H1 (cell line): ENCODE data around the gene ELAVL2. TPM values are rescaled to one million over a fixed set of nuclear protein-coding genes. Genes with fewer than 3 reads are reported as not detected.

Experiments used
- CTCF ChIA-PET: fragments of 300-600 bp; sonication (Branson Sonifier 250); formaldehyde crosslinking; loops from one replicate; lab custom pipeline; 2021; ENCODE audit not compliant: partially characterized antibody; lab: Charles Lee
- POLR2A ChIA-PET: fragments of 300-600 bp; sonication (Branson Sonifier 250); formaldehyde crosslinking; loops from one replicate; lab custom pipeline; 2021; ENCODE audit warnings: inconsistent platforms; ENCODE audit not compliant: partially characterized antibody; lab: Charles Lee
- DNase-seq, 2 experiments: peaks; one replicate each; pipeline versions ENCODE4 v3.0.0 to v3.0.0-alpha.2; 2010 to 2022; ENCODE audit warnings: low spot score in 2 of 2, low read depth in 1 of 2, mixed read lengths in 1 of 2
- FAIRE-seq: peaks from 2 replicates; lab custom pipeline; 2011; peaks lifted over from hg19 to GRCh38; lab: Jason Lieb, UNC
- H2AFZ ChIP-seq: 2 replicates; pipeline ENCODE4 v1.8.1; 2012; ENCODE audit warnings: low read length, inconsistent platforms
- H2AK5ac ChIP-seq: 2 replicates; pipeline ENCODE4 v1.6.1; 2013; ENCODE audit warnings: low read depth, low read length
- H2BK120ac ChIP-seq: replicated peaks from 2 replicates; pipeline ENCODE3; 2013; ENCODE audit warnings: low read depth, low read length, inconsistent platforms
- H2BK12ac ChIP-seq: 2 replicates; pipeline ENCODE4 v1.6.1; 2013; ENCODE audit warnings: low read depth, low read length
- H2BK15ac ChIP-seq: 2 replicates; pipeline ENCODE4 v1.6.1; 2013; ENCODE audit warnings: low read length
- H2BK20ac ChIP-seq: 2 replicates; pipeline ENCODE4 v1.6.1; 2013; ENCODE audit warnings: low read length
- H2BK5ac ChIP-seq: 2 replicates; pipeline ENCODE4 v1.6.1; 2013; ENCODE audit warnings: low read depth, low read length
- H3K14ac ChIP-seq: 2 replicates; pipeline ENCODE4 v1.6.1; 2013; ENCODE audit warnings: inconsistent platforms; ENCODE audit not compliant: insufficient read length
- H3K18ac ChIP-seq: 2 replicates; pipeline ENCODE4 v1.6.1; 2013; ENCODE audit warnings: low read length; ENCODE audit errors: extremely low read depth
- H3K23ac ChIP-seq: 2 replicates; pipeline ENCODE4 v1.6.1; 2013; ENCODE audit warnings: inconsistent platforms; ENCODE audit not compliant: insufficient read length
- H3K23me2 ChIP-seq: 2 replicates; pipeline ENCODE4 v1.6.1; 2013; ENCODE audit warnings: low read depth, low read length
- H3K27ac ChIP-seq: 2 replicates; pipeline ENCODE4 v1.6.1; 2011; ENCODE audit warnings: low read depth, low read length, inconsistent platforms
- H3K27me3 ChIP-seq, 4 experiments: replicated peaks in 1 of 4; 1 replicate in 1 of 4; 2 replicates in 3 of 4; pipeline versions ENCODE4 v1.6.1 to v1.8.1; 2011 to 2013; ENCODE audit warnings: low read length in 3 of 4, mild to moderate bottlenecking in 3 of 4, inconsistent platforms in 2 of 4, mixed read lengths in 2 of 4, moderate library complexity in 1 of 4; ENCODE audit not compliant: control insufficient read depth in 3 of 4, insufficient read depth in 3 of 4; ENCODE audit errors: extremely low read depth in 1 of 4
- H3K36me3 ChIP-seq, 4 experiments: 2 replicates each; pipeline versions ENCODE4 v1.6.1 to v1.8.1; 2011 to 2013; ENCODE audit warnings: mild to moderate bottlenecking in 4 of 4, low read length in 3 of 4, moderate library complexity in 2 of 4, control low read depth in 1 of 4, inconsistent platforms in 1 of 4; ENCODE audit not compliant: insufficient read depth in 4 of 4, control insufficient read depth in 2 of 4
- H3K4ac ChIP-seq: replicated peaks from 2 replicates; pipeline ENCODE3; 2013; ENCODE audit warnings: low read length, low read depth, mixed read lengths, inconsistent platforms; ENCODE audit not compliant: insufficient read length
- H3K4me1 ChIP-seq, 4 experiments: replicated peaks in 1 of 4; 1 replicate in 1 of 4; 2 replicates in 3 of 4; pipeline versions ENCODE4 v1.6.1 to v1.8.1; 2011 to 2013; ENCODE audit warnings: low read length in 3 of 4, inconsistent platforms in 2 of 4, mixed read lengths in 1 of 4; ENCODE audit not compliant: insufficient read depth in 4 of 4, control insufficient read depth in 3 of 4
- H3K4me2 ChIP-seq, 2 experiments: 2 replicates each; pipeline versions ENCODE4 v1.6.1 to v1.8.1; 2011 to 2013; ENCODE audit warnings: low read depth in 2 of 2, low read length in 2 of 2, control low read depth in 1 of 2, inconsistent platforms in 1 of 2, mild to moderate bottlenecking in 1 of 2; ENCODE audit not compliant: insufficient read depth in 1 of 2
- H3K4me3 ChIP-seq, 4 experiments: fragments of 200-600, 300-600 bp in 1 of 4; sonication (generic), shearing (Covaris generic), sonication (Bioruptor Twin) in 1 of 4; 2 replicates each; pipeline versions ENCODE4 v1.5.1 to v1.8.1; 2011 to 2016; ENCODE audit warnings: low read length in 4 of 4, low read depth in 3 of 4, control low read depth in 2 of 4, inconsistent platforms in 2 of 4, mild to moderate bottlenecking in 2 of 4, mixed read lengths in 1 of 4, moderate library complexity in 1 of 4; ENCODE audit not compliant: insufficient read depth in 2 of 4; ENCODE audit errors: extremely low read depth in 1 of 4
- H3K56ac ChIP-seq: replicated peaks from 2 replicates; pipeline ENCODE3; 2013; ENCODE audit warnings: low read depth, mild to moderate bottlenecking, mixed read lengths, low read length, inconsistent platforms; ENCODE audit not compliant: insufficient read length
- H3K79me1 ChIP-seq: 2 replicates; pipeline ENCODE4 v1.6.1; 2013; ENCODE audit warnings: low read depth, low read length, control low read depth
- H3K79me2 ChIP-seq, 2 experiments: 2 replicates each; pipeline versions ENCODE4 v1.6.1 to v1.8.1; 2012 to 2013; ENCODE audit warnings: low read length in 2 of 2, mild to moderate bottlenecking in 2 of 2, inconsistent platforms in 1 of 2; ENCODE audit not compliant: insufficient read depth in 2 of 2, control insufficient read depth in 1 of 2
- H3K9ac ChIP-seq, 4 experiments: replicated peaks in 1 of 4; 1 replicate in 1 of 4; 2 replicates in 3 of 4; pipeline versions ENCODE4 v1.6.1 to v1.8.1; 2011 to 2013; ENCODE audit warnings: low read depth in 3 of 4, low read length in 3 of 4, control low read depth in 2 of 4, mild to moderate bottlenecking in 2 of 4, moderate library complexity in 2 of 4, inconsistent platforms in 1 of 4; ENCODE audit errors: extremely low read depth in 1 of 4
- H3K9me3 ChIP-seq, 2 experiments: 2 replicates each; pipeline versions ENCODE4 v1.6.1 to v1.8.1; 2012 to 2013; ENCODE audit warnings: mild to moderate bottlenecking in 2 of 2, moderate library complexity in 2 of 2, control low read depth in 1 of 2, inconsistent platforms in 1 of 2, low read depth in 1 of 2, low read length in 1 of 2, mixed read lengths in 1 of 2; ENCODE audit not compliant: insufficient read depth in 2 of 2
- H4K20me1 ChIP-seq, 2 experiments: replicated peaks in 1 of 2; 2 replicates each; pipeline versions ENCODE3 to v1.8.1; 2011 to 2013; ENCODE audit warnings: inconsistent platforms in 2 of 2, low read length in 2 of 2, mild to moderate bottlenecking in 1 of 2; ENCODE audit not compliant: insufficient read depth in 2 of 2, control insufficient read depth in 1 of 2
- H4K5ac ChIP-seq: 2 replicates; pipeline ENCODE4 v1.6.1; 2013; ENCODE audit warnings: low read length, low read depth, mixed read lengths, inconsistent platforms; ENCODE audit not compliant: insufficient read length
- H4K8ac ChIP-seq: 2 replicates; pipeline ENCODE4 v1.8.0; 2013; ENCODE audit warnings: mild to moderate bottlenecking, moderate library complexity, low read length, inconsistent platforms; ENCODE audit not compliant: insufficient read depth; ENCODE audit errors: extremely low read depth
- H4K91ac ChIP-seq: replicated peaks from 2 replicates; pipeline ENCODE3; 2013; ENCODE audit warnings: low read length, mixed read lengths, inconsistent platforms; ENCODE audit not compliant: insufficient read length
- CTCF ChIP-seq, 3 experiments: IDR thresholded peaks; 1 replicate in 2 of 3; 2 replicates in 1 of 3; pipeline versions ENCODE4 v1.5.1 to v1.6.1; 2011; ENCODE audit warnings: low read length in 3 of 3, mild to moderate bottlenecking in 3 of 3, inconsistent platforms in 2 of 3, low read depth in 1 of 3, moderate library complexity in 1 of 3; ENCODE audit not compliant: insufficient read depth in 1 of 3; ENCODE audit errors: control extremely low read depth in 1 of 3
- E2F6 ChIP-seq: IDR thresholded peaks from 2 replicates; pipeline ENCODE4 v1.6.1; 2012; ENCODE audit warnings: inconsistent platforms
- FOSL1 ChIP-seq: IDR thresholded peaks from 2 replicates; pipeline ENCODE4 v1.6.1; 2011; ENCODE audit warnings: mild to moderate bottlenecking, low read depth, low read length, moderate library complexity; ENCODE audit not compliant: insufficient read depth
- GABPA ChIP-seq: IDR thresholded peaks from 2 replicates; pipeline ENCODE4 v1.6.1; 2011; ENCODE audit warnings: mild to moderate bottlenecking, low read length, moderate library complexity, borderline replicate concordance; ENCODE audit not compliant: insufficient read depth
- JUND ChIP-seq: IDR thresholded peaks from 2 replicates; pipeline ENCODE4 v1.6.1; 2011; ENCODE audit warnings: mild to moderate bottlenecking, improper control_type of control experiment, low read length
- PHF8 ChIP-seq: fragments of 200-600 bp; sonication (generic); conservative IDR thresholded peaks from 2 replicates; pipeline ENCODE4 v1.7.1; 2012; ENCODE audit warnings: low read depth, mild to moderate bottlenecking, inconsistent platforms, low read length, moderate library complexity
- POLR2AphosphoS5 ChIP-seq: IDR thresholded peaks from 2 replicates; pipeline ENCODE4 v1.6.1; 2011; ENCODE audit warnings: low read depth, low read length
- RXRA ChIP-seq: IDR thresholded peaks from 2 replicates; pipeline ENCODE4 v1.6.1; 2011; ENCODE audit warnings: low read depth, mild to moderate bottlenecking, low read length, moderate library complexity; ENCODE audit not compliant: insufficient read depth
- SIN3A ChIP-seq, 2 experiments: IDR thresholded peaks in 1 of 2; conservative IDR thresholded peaks in 1 of 2; 2 replicates each; pipeline ENCODE4 v1.6.1; 2011 to 2012; ENCODE audit warnings: low read length in 2 of 2, improper control_type of control experiment in 1 of 2, low read depth in 1 of 2, mild to moderate bottlenecking in 1 of 2
- SP1 ChIP-seq: IDR thresholded peaks from 2 replicates; pipeline ENCODE4 v1.6.1; 2011; ENCODE audit warnings: low read depth, low read length
- WGBS, 2 experiments: shearing (Covaris generic) in 1 of 2; methylation state at CpG; one replicate each; pipeline versions ENCODE4 v1.1.6 to v1.1.7; 2013 to 2015; ENCODE audit warnings: low lambda C conversion rate in 2 of 2, mixed read lengths in 2 of 2, inconsistent platforms in 1 of 2, low coverage in 1 of 2, missing lambda C conversion rate in 1 of 2; ENCODE audit not compliant: insufficient replicate concordance in 2 of 2, insufficient coverage in 1 of 2, insufficient read length in 1 of 2; ENCODE audit errors: extremely low coverage in 1 of 2, missing lambda C conversion rate in 1 of 2; 5-methylcytosine and 5-hydroxymethylcytosine counted together
- polyA plus RNA-seq, 7 experiments: library from polyadenylated mRNA; depleted of rRNA in 3 of 7; stranded (reverse) in 5 of 7; unstranded in 2 of 7; fragments of >200 nt in 5 of 7; fragments of 200-250 nt in 2 of 7; gene quantifications; 1 replicate in 5 of 7; 2 replicates in 1 of 7; 4 replicates in 1 of 7; pipeline versions ENCODE4 v1.2.1 to v1.2.3, GENCODE V29; 2011 to 2013; ENCODE audit warnings: missing spikeins in 2 of 7, mixed read lengths in 2 of 7
- total RNA-seq: library from RNA; stranded (reverse); fragmentation: NEBNext Ultra II Directional; extraction: Animal tissue kit (Norgen Biotek cat#: 25700); gene quantifications from 2 replicates; pipeline ENCODE4 v1.2.1, GENCODE V29; 2021

ELAVL2 gene
- total and polyA plus RNA-seq, 2 of the 8 experiments (the other 6 are each of a cell fraction or from before 2014, with no cell fraction given), result 4.9 to 21.9 TPM

GRCh38 chr9:23741351-23741750 is 84.7 kb downstream of the ELAVL2 start:
- Histone ChIP-seq H3K79me2 (peaks cover 0 to 92% of the 10 kb centered on the region in 2 experiments; a peak in 3 of 4 replicates), H4K91ac (peak overlapping the region; percentile 29), H3K9me3 (no peaks in the 10 kb centered on the region), H4K5ac (no peak overlapping the region), H2BK5ac (peak overlapping the region; percentile 84; the same call in 1 of the 2 replicates), H4K20me1 (no peaks in the 10 kb centered on the region), H3K18ac (0 out of 2 replicates have a peak overlapping the region, but pooled peaks have one; percentile 43), H4K8ac (no peak overlapping the region), H3K23me2 (no peaks in the 10 kb centered on the region), H3K27ac (peak overlapping the region; percentile 38; the same call in 1 of the 2 replicates), H2BK120ac (peak overlapping the region; percentile 34), H3K4me1 (peaks cover 7 to 42% (median 23%) of the 10 kb centered on the region in 4 experiments; a peak in 6 of 7 replicates), H3K56ac (no peak overlapping the region), H2BK15ac (peak overlapping the region; percentile 32; the same call in 1 of the 2 replicates), H2AFZ (no peak overlapping the region), H3K14ac (no peak overlapping the region), H3K23ac (no peak overlapping the region), H3K4me2 (peak overlapping the region; percentile 60 to 63; a peak in 2 of 4 replicates), H3K36me3 (no peaks in the 10 kb centered on the region), H3K27me3 (no peaks in the 10 kb centered on the region), H2BK12ac (peak overlapping the region; percentile 75; the same call in 1 of the 2 replicates), H2AK5ac (peak overlapping the region; percentile 28; the same call in 1 of the 2 replicates), H3K9ac (no peak overlapping the region; a peak in 1 of 7 replicates), H3K4me3 (peak overlapping the region in 1 of 4 experiments; percentile 47; a peak in 1 of 8 replicates), H3K79me1 (no peaks in the 10 kb centered on the region; the same call in 1 of the 2 replicates), H2BK20ac (peak overlapping the region; percentile 99), H3K4ac (peak overlapping the region; percentile 28)
- FAIRE-seq (no peak), DNase-seq (no peak)
- CTCF ChIA-PET, result no interaction called here
- POLR2A ChIA-PET, result no interaction called here
- WGBS, 2 experiments, result 29% methylated on average over 1 of the region's 1 CpG; no CpG with 5 or more reads in 1 of the 2 experiments
- no peak for TF ChIP-seq POLR2AphosphoS5
- TF ChIP-seq E2F6, result no peak
- no peak for TF ChIP-seq CTCF (IDR thresholded peaks at IDR 0.05; ENCODE audit: control extremely low read depth in 1 of 3, insufficient read depth in 1 of 3, low read depth in 1 of 3, low read length in 3 of 3)
- no peak for TF ChIP-seq GABPA
- no peak for TF ChIP-seq SP1
- no peak for TF ChIP-seq SIN3A (conservative IDR thresholded peaks at IDR 0.05 in 1 of 2, IDR thresholded peaks at IDR 0.05 in 1 of 2; ENCODE audit: low read depth in 1 of 2, low read length in 2 of 2)
- no peak for TF ChIP-seq JUND
- TF ChIP-seq FOSL1, result no peak
- TF ChIP-seq RXRA, result no peak
- TF ChIP-seq PHF8, result no peak
